CD4-positive, alpha-beta T cell (primary cell): ENCODE measurements around the gene KYNU. TPM values are rescaled to one million over a fixed set of nuclear protein-coding genes. Genes with fewer than 3 reads are reported as not detected.

ENCODE experiments used
- ATAC-seq: fragments of 200-7000 bp; cut with Tn5 transposase; one replicate; pipeline ENCODE4 v1.10.0; 2022; ENCODE audit warnings: mild to moderate bottlenecking; ENCODE audit not compliant: poor library complexity
- CTCF ChIA-PET: fragments of 350-600 bp; sonication (Branson Sonifier 250); formaldehyde crosslinking; loops from one replicate; lab custom pipeline; 2021; ENCODE audit warnings: antibody characterized with exemption, inconsistent platforms; lab: Charles Lee
- POLR2A ChIA-PET: fragments of 350-600 bp; sonication (Branson Sonifier 250); formaldehyde crosslinking; loops from one replicate; lab custom pipeline; 2021; ENCODE audit warnings: antibody characterized with exemption, inconsistent platforms; lab: Charles Lee
- DNase-seq, 14 experiments: peaks; one replicate each; pipeline ENCODE4 v3.0.0-alpha.2; 2013 to 2020; ENCODE audit warnings: mixed read lengths in 2 of 14
- H3K27ac ChIP-seq, 2 donors: one replicate each; pipeline versions ENCODE4 v1.5.1 to v1.7.0; 2013; ENCODE audit warnings: low read length in 2 of 2, low read depth in 1 of 2, mild to moderate bottlenecking in 1 of 2
- H3K27me3 ChIP-seq, 2 experiments: 1 replicate in 1 of 2; 2 replicates in 1 of 2; pipeline versions ENCODE4 v1.6.1 to v1.7.0; 2013; ENCODE audit warnings: low read length in 2 of 2, control low read depth in 1 of 2, mild to moderate bottlenecking in 1 of 2, moderate library complexity in 1 of 2; ENCODE audit not compliant: insufficient read depth in 2 of 2, control insufficient read depth in 1 of 2
- H3K36me3 ChIP-seq: one replicate; pipeline ENCODE4 v1.6.1; 2013; ENCODE audit warnings: low read length, control low read depth; ENCODE audit not compliant: insufficient read depth
- H3K4me1 ChIP-seq: one replicate; pipeline ENCODE4 v1.6.1; 2013; ENCODE audit warnings: low read length, control low read depth; ENCODE audit not compliant: insufficient read depth
- H3K4me3 ChIP-seq: one replicate; pipeline ENCODE4 v1.5.1; 2013; ENCODE audit warnings: mild to moderate bottlenecking, low read length, moderate library complexity
- H3K9me3 ChIP-seq, 2 experiments: 1 replicate in 1 of 2; 2 replicates in 1 of 2; pipeline versions ENCODE4 v1.6.1 to v1.7.0; 2013; ENCODE audit warnings: low read length in 2 of 2, mild to moderate bottlenecking in 2 of 2, control low read depth in 1 of 2, moderate library complexity in 1 of 2; ENCODE audit not compliant: control insufficient read depth in 1 of 2, insufficient read depth in 1 of 2
- H3K27ac Mint-ChIP-seq: one replicate; pipeline ENCODE4 v1.8.0; 2020; ENCODE audit warnings: mixed read lengths
- H3K27me3 Mint-ChIP-seq: one replicate; pipeline ENCODE4 v1.8.0; 2021; ENCODE audit warnings: mixed read lengths
- H3K36me3 Mint-ChIP-seq: one replicate; pipeline ENCODE4 v1.8.0; 2021; ENCODE audit warnings: low read depth, mixed read lengths
- H3K4me1 Mint-ChIP-seq: one replicate; pipeline ENCODE4 v1.8.0; 2021; ENCODE audit warnings: low read depth, mixed read lengths
- H3K4me3 Mint-ChIP-seq: one replicate; pipeline ENCODE4 v1.8.0; 2020; ENCODE audit warnings: mild to moderate bottlenecking, mixed read lengths
- H3K9me3 Mint-ChIP-seq: one replicate; pipeline ENCODE4 v1.8.0; 2020; ENCODE audit warnings: mixed read lengths
- intact Hi-C, 2 experiments: fragments of 100-400 bp; cut with DNase I in 1 of 2; cut with micrococcal nuclease in 1 of 2; formaldehyde crosslinking; loops; one replicate each; pipeline versions ENCODE4 v1.15.1 to v1.9.0; 2023 to 2025; cut with DNase I, micrococcal nuclease
- total RNA-seq, 174 experiments: library from RNA in 2 of 174; stranded (reverse) in 2 of 174; gene quantifications; one replicate each; pipeline ENCODE4 v1.2.3 and lab custom pipeline; 2021 to 2026
- TF ChIP-seq, protein P1 (sequence below): fragments of 200-600 bp; IDR thresholded peaks from one replicate; pipeline ENCODE4 v1.8.0; 2022; ENCODE audit warnings: antibody characterized with exemption, mild to moderate bottlenecking

KYNU gene
- total RNA-seq, 2 experiments from 2014 or later, result 0.38 to 0.50 TPM

DNA sequence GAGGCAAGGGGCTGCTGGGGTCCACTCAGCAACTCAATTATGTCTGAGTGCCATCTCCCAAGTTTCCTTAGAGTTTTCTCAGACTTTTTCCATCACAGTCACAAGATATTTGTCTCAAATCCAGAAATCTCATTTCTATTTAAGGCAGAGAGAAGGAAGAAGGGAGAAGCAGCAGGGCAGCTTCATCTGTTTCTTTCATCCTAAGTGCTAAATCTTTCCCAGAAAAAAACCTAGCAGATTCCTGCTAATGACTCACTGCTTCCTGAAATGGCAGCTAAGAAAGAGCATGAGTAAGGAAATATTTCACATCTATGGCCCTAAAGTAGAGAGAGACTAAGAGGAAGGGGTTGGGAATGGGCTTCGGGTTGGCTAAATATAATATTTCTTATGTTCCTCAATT, 88.0 kb downstream of the KYNU start:
- H3K4me1 Mint-ChIP-seq, result no peaks in the 10 kb centered on the region
- no peaks in the 10 kb centered on the region for H3K36me3 ChIP-seq
- intact Hi-C loops, result no loop called here
- no peaks in the 10 kb centered on the region for H3K9me3 ChIP-seq
- H3K4me3 Mint-ChIP-seq, result no peak overlapping the region
- H3K36me3 Mint-ChIP-seq, result no peaks in the 10 kb centered on the region
- no peak overlapping the region for H3K4me3 ChIP-seq
- peaks cover 10% of the 10 kb centered on the region for H3K9me3 Mint-ChIP-seq
- ChIA-PET POLR2A (no interaction called here), CTCF (no interaction called here)
- no peak overlapping the region for H3K27ac Mint-ChIP-seq
- H3K27me3 ChIP-seq, result no peaks in the 10 kb centered on the region
- H3K27me3 Mint-ChIP-seq, result peaks cover 4% of the 10 kb centered on the region
- no peak overlapping the region for H3K27ac ChIP-seq
- H3K4me1 ChIP-seq, result no peaks in the 10 kb centered on the region
- TF ChIP-seq, protein P1, sequence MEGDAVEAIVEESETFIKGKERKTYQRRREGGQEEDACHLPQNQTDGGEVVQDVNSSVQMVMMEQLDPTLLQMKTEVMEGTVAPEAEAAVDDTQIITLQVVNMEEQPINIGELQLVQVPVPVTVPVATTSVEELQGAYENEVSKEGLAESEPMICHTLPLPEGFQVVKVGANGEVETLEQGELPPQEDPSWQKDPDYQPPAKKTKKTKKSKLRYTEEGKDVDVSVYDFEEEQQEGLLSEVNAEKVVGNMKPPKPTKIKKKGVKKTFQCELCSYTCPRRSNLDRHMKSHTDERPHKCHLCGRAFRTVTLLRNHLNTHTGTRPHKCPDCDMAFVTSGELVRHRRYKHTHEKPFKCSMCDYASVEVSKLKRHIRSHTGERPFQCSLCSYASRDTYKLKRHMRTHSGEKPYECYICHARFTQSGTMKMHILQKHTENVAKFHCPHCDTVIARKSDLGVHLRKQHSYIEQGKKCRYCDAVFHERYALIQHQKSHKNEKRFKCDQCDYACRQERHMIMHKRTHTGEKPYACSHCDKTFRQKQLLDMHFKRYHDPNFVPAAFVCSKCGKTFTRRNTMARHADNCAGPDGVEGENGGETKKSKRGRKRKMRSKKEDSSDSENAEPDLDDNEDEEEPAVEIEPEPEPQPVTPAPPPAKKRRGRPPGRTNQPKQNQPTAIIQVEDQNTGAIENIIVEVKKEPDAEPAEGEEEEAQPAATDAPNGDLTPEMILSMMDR, result no peak
- ATAC-seq (no peak), DNase-seq (no peak)

- no peaks in the 10 kb centered on the region for H3K36me3 ChIP-seq
- CTCF ChIA-PET, result no interaction called here
- DNase-seq, result no peak
- no peaks in the 10 kb centered on the region for H3K4me1 Mint-ChIP-seq
- POLR2A ChIA-PET, result no interaction called here
- ATAC-seq, result no peak
- TF ChIP-seq, protein P1, result no peak
- H3K9me3 ChIP-seq, result no peaks in the 10 kb centered on the region
- H3K27ac ChIP-seq, result no peak overlapping the region
- H3K27me3 ChIP-seq, result no peaks in the 10 kb centered on the region
- no peak overlapping the region for H3K4me3 ChIP-seq
- no peak overlapping the region for H3K4me3 Mint-ChIP-seq
- no peaks in the 10 kb centered on the region for H3K36me3 Mint-ChIP-seq
- no peaks in the 10 kb centered on the region for H3K4me1 ChIP-seq
- H3K9me3 Mint-ChIP-seq, result peaks cover 10% of the 10 kb centered on the region
- intact Hi-C loops, result no loop called here
- H3K27ac Mint-ChIP-seq, result no peak overlapping the region
- peaks cover 4% of the 10 kb centered on the region for H3K27me3 Mint-ChIP-seq
Observed at GRCh38 chr2:142966284-142966683, 88.8 kb downstream of the KYNU start.

DNA sequence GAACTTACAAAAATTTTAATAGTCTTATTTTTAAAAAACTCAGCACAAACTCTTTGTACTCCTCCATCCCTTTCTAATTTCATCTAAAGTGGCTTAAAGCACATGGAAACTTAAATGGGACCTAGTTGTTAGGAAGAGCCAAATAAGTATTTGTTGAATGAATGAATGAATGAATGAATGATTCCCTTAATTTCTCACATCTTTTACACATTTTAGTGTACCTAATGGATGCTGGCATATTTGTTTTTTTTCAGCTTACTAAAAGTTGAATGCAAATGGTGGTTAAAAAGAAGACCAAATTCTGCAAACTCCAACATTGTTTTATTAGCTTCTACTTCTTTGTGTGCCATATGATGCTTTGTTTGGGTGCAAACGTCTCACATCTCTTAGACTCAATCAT, 89.6 kb downstream of the KYNU start:
- no peaks in the 10 kb centered on the region for H3K4me1 Mint-ChIP-seq
- intact Hi-C loops, result no loop called here
- peaks cover 10% of the 10 kb centered on the region for H3K9me3 Mint-ChIP-seq
- no peaks in the 10 kb centered on the region for H3K9me3 ChIP-seq
- POLR2A ChIA-PET, result no interaction called here
- H3K27ac ChIP-seq, result no peak overlapping the region
- H3K4me1 ChIP-seq, result no peaks in the 10 kb centered on the region
- H3K27me3 Mint-ChIP-seq, result peaks cover 4% of the 10 kb centered on the region
- DNase-seq (no peak), ATAC-seq (no peak)
- H3K27me3 ChIP-seq, result no peaks in the 10 kb centered on the region
- H3K27ac Mint-ChIP-seq, result no peak overlapping the region
- H3K36me3 Mint-ChIP-seq, result no peaks in the 10 kb centered on the region
- no peaks in the 10 kb centered on the region for H3K36me3 ChIP-seq
- TF ChIP-seq, protein P1, result no peak
- CTCF ChIA-PET, result no interaction called here
- no peak overlapping the region for H3K4me3 ChIP-seq
- H3K4me3 Mint-ChIP-seq, result no peak overlapping the region
